Measurements from ENCODE around the gene RNF32. TPM values are rescaled to one million over a fixed set of nuclear protein-coding genes. Genes with fewer than 3 reads are reported as not detected.
"Not testable (repeated sequence)": the region's sequence is repeated elsewhere in the genome, so short reads cannot be mapped to it uniquely, and the experiment has no call there.

The RNF32 gene
- total RNA-seq, 1 experiment from 2014 or later = 3.8 TPM

DNA sequence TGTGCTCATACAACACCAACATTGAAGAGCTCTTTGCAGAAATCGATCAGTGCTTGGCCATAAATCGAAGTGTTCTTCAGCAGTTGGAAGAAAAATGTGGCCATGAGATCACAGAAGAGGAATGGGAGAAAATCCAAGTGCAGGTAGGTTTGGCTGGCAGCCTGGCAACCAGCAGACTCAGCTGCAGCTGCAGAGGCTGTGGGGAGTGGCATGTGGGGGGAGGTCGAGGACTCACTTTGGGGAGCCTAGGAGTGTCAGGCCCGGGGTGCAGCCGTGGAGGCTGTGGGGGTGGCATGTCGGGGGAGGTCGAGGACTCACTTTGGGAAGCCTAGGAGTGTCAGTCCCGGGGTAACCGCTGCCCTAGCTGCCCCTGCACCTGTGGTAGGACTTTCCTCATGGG lies 35.1 kb downstream of the RNF32 start:
- DNase-seq (ENCODE audit: low spot score) = no peak

DNA sequence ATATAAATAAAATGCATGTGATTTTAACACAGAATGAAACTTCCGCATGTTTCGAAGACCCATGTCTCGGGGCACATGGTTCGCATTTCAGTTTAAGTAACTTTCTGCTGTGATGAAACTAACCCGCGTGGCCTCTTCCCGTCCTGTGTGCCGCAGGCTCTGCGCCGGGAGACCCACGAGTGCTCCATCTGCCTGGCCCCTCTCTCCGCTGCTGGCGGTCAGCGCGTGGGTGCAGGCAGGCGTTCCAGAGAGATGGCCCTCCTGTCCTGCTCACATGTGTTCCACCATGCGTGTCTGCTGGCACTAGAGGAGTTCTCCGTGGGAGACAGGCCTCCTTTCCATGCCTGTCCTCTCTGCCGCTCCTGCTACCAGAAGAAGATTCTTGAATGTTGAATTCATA lies 35.7 kb downstream of the RNF32 start:
- no peak for DNase-seq (ENCODE audit: low spot score)

DNA sequence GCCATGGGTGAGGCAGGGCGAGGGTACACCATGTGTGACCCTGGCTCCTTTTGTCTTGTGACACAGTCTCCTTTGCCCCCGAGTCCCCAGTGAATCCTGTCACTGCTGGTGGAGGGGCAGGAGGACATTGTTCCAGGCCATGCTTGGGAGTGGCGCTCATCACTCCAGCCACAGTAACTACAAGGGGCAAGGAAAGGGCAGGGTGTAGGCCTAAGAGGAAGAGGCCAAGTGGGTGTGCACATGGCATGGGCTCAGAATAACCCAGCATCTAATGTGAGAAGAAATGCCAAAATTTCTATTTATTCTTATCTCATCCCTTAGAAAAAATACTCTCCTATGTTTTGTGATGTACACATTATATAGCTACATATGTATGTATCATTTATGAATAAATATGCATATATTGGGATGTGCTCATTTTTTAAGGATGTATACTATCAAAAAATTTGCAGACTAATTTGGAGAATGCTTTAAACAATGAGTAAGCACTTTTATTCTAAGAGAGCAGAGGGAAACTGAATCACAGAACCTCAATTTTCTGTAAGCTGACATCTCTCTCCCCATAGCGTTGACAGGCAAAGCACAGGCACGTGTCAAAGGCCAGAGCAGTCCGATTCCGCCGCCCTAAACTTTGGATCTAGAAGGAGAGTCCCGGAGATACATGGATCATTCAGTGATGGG lies 36.9 kb downstream of the RNF32 start:
- no peak for DNase-seq (ENCODE audit: low spot score)

DNA sequence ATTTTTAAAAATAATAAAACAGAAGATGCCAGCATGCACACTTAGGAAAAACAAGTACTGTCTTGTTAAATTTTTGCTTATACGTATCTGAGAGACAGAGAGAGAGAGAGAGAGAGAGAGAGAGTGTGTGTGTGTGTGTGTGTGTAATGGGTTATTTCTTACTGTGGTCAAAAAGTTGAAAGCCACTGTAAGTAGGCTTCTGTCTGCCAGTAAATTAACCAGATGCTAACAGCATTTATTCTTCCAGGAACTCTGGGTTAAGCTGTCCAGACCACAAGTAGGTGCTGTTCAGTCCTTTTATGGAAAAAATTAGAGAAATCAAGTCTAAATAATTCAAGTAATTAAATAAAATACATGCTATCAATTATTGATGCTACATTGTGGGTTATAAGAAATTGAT lies 39.7 kb downstream of the RNF32 start:
- DNase-seq (ENCODE audit: low spot score) = no peak

DNA sequence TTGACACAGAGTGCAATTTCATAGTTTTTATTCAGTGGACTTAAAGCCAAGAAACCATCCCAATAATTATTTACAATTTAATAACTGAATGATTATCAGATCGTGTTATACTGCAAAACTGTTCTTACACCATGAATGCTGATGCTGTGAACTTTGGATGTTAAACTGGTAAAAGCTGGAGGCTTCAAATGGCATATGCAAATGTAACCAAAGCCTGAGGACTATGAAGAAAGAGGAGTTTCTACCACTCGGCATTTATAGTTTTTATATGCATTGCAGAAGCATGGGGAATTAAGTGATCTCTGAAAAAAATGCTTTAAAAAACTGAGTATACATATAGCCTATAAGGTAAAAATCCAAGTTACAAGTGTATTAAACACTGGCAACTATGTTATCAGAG lies 42.4 kb downstream of the RNF32 start:
- DNase-seq (ENCODE audit: low spot score) = no peak

DNA sequence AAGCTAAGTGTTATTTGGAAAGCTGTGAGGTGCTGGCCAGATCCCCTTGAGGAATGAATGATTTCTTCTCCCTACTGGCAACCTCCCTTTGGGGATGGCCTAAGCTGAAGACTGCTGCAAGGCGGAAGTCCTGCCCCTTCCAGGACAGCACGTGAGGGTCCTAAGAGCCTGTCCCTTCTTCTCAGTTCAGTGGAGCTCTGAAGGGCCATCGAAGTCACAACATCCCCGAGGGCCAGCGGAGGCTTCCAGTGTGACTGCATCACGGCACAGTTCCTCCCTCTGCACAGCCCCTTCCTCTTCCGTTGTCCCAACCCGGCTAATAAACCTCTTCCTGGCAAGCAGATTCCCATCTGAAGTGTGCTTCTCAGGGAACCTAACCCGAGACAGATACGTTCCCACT lies 43.7 kb downstream of the RNF32 start:
- DNase-seq (ENCODE audit: low spot score) = no peak

DNA sequence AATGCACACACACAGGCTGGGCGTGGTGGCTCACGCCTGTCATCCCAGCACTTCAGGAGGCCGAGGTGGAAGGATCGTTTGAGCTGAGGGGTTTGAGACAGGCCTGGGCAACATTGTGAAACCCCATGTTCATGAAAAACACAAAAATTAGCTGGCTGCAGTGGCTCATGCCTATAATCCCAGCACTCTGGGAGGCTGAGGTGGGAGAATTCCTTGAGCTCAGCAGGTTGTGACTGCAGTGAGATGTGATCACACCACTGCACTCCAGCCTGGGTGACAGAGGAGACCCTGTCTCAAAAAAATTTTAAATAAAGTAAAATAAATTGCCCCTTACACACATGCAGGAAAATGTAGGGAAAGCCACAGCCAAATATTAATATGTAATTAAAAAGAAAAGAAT lies 44.1 kb downstream of the RNF32 start:
- DNase-seq (ENCODE audit: low spot score) = no peak

DNA sequence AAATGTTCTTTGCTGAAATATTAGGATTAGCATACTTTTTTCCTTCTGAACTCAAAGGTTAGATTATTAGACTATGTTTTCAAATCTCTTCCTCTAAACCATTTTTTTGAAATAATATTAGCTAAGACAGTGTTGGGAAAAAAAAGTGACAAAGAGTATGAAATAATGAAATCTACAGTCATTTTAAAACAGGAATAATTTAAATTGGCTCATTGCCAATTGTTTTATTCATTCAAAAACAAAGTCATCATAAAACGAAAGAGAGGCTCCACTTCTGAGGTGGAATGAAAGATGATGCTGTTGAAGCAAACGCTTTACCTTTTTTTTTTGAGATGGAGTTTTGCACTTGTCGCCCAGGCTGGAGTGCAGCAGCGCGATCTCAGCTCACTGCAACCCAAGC lies 51.2 kb downstream of the RNF32 start:
- no peak for DNase-seq (ENCODE audit: low spot score)

DNA sequence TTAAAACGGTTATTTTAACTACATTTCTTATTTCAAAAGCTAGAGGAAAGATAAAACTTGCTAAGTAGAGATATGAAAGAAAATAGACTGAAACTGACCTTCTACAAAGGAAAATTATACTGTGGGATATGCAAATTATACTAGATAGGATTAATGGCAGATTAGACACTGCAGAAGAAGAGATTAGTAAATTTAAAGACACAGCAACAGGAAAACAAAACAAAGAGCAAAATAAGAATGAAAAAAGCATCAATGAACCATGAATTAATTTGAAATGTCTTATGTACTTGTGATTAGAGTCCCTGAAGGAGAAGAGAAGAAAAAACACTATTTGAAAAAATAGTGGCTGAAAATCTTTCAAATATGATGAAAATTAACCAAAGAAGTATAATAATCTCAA lies 52.3 kb downstream of the RNF32 start:
- no peak for DNase-seq (ENCODE audit: low spot score)

DNA sequence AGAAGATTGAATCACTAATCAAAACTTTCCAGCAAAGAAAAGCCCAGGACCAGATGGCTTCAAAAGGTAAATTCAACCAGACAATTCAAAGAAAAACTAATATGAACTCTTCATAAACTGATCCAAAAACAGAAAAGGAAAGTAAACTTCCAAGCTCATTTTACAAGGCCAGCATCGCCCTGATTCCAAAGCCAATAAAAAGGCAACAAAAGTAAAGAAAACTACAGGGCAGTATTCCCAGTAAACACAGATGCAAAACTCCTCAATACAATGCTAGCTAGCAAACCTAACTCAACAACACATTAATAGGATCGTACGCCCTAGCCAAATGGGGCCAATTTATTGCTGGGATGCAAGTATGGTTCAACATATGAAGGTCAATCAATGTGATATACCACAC lies 53.1 kb downstream of the RNF32 start:
- DNase-seq (ENCODE audit: low spot score) = no peak

DNA sequence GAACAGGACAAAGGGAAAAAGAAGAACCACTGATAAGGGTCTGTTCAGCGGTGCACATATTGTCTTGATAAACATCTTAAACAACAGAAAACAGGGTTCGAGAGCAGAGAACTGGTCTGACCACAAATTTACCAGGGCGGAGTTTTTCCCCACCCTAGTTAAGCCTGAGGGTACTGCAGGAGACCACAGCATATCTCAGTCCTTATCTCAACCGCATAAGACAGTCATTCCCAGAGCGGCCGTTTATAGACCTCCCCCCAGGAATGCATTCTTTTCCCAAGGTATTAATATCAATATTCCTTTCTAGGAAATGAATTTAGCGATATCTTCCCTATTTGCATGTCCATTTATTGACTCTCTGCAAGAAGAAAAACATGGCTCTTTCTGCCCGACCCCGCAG lies 56.7 kb downstream of the RNF32 start:
- not testable (repeated sequence) for DNase-seq (ENCODE audit: low spot score)

DNA sequence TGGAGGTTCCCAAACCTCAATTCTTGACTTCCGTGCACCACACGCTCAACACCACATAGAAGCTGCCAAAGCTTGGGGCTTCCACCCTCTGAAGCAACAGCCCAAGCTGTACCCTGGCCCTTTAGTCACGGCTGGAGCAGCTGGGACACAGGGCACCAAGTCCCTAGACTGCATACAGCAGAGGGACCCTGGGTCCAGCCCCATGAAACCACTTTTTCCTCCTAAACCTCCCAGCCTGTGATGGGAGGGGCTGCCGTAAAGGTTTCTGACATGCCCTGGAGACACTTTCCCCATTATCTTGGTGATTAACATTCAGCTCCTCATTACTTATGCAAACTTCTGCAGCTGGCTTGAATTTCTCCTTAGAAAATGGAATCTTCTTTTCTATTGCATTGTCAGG lies 57.9 kb downstream of the RNF32 start:
- not testable (repeated sequence) for DNase-seq (ENCODE audit: low spot score)

DNA sequence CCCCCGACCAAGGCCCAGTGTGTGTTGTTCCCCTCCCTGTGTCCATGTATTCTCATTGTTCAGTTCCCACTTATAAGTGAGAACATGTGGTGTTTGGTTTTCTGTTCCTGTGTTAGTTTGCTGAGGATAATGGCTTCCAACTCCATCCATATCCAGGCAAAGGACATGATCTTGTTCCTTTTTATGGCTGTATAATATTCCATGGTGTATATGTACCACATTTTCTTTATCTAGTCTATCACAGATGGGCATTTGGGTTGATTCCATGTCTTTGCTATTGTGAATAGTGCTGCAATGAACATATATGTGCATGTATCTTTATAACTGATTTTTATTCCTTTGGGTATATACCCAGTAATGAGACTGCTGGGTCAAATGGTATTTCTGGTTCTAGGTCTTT lies 61.2 kb downstream of the RNF32 start:
- not testable (repeated sequence) for DNase-seq (ENCODE audit: low spot score)

DNA sequence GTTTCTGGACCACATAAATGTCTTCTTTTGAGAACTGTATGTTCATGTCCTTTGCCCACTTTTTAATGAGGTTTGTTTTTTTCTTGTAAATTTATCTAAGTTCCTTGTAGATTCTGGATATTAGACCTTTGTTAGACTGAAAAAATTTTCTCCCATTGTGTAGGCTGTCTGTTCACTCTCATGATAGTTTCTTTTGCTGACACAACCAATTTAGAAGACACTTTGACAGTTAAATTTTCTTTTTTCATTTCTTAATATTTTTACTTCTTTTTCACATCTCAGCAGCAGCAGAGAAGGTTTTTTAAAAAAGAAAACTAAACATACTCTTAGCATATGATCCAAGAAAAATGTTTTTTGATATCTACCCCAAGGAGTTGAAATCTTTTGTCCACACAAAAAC lies 61.8 kb downstream of the RNF32 start:
- DNase-seq (ENCODE audit: low spot score) = no peak

DNA sequence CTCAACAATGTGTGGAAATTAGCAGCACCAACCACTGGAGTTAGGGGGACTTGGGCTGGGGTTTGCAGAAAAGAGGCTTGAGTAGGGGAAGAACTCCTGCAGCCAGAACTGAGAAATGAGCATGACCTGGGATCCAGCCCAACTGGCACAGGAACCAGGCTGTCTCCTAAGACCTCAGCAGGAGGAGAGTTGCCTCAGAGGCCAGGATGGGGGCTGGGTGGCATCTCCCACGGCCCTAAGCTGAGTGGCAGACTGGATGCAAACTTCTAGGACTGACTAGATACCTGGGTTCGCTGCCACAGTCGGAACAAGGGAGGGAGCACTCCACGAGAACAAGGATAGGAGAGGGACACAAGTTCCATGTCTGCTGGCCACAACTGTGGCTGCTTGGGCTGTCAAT lies 62.6 kb downstream of the RNF32 start:
- DNase-seq (ENCODE audit: low spot score) = no peak

DNA sequence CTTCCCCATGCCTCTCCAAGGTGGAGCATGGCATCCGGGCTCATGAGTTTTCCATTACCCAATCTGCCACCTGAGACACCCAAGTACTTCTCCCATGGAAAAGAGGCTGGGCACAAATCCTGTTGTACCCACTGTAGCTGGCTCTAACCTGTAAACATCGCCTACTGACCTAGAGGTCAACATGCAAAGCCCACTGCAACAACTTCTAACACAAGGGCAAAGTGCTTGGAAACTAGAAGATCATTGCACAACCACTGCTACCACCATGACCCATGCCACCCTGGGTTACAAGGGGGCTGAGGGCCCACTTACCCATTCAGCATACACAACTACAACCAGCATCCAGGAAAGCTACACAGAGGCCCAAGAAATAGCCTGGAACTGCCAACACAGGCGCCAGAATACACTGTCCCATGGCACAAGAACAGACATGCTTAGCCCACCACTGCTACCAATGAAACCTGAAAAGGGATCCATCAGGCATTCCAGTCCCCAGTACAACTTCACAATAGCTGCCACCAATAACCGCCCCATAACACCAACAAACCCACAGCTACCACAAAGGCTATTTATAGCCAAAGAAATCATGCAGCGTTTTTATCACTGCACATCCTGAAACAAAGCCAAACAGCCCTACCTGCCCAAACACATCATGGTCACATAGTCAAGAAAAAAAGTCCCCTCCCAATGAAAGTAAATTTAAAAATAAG lies 63.4 kb downstream of the RNF32 start:
- DNase-seq (ENCODE audit: low spot score) = no peak

DNA sequence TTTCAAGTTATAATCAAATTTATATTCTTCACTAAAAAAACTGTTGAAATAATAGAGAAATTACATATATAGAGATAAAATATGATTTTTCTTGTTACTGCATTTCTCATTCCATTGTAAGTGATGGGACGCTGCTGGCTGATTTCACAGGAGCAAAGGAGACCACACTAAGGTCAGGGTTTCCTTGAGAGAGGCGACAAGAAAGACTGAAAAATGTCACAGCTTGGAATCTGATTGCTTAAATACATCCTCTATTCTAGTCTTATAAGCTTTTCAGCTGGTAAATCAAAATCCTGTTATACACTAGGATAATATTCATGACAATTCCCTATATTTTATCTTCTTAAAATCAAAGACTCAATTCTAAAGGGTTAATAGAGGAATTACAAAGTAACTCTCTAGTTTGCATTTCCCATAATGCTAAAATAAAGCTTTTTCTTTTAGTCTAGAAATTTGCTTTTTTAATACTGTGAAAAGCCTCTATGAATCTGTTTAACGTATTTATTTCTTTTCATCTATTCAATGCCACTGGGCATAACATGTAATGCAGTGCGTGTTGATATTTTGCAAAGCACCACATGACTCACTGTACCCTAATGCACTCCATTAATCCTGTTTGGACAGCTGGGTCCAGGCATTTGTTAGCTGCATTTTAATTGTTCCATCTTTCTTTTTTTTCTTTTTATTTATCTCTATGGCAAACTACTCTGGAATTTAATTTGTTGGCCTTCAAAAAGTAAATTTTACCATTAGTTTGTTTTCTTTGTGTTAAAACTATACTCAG lies 81.7 kb downstream of the RNF32 start:
- no peak for DNase-seq (ENCODE audit: low spot score)

DNA sequence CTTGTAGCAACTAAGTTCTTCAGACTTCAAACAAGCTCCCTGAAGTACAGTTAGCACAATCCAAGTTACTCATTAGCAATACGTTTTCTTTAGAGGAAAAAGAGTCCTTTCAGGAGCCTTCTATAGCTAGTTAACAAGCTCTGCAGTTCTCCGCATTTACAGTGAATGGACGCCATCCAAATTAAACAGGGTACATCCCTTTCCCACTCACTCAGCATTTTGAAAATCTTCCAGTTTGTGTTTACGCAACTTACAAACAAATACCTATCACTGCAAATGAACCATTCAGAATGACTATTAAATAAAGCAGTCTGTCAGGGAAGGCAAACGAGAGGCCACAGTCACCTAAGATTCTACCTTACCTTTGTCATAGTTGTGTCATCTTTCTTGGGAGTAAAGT lies 84.5 kb downstream of the RNF32 start:
- DNase-seq (ENCODE audit: low spot score) = no peak

DNA sequence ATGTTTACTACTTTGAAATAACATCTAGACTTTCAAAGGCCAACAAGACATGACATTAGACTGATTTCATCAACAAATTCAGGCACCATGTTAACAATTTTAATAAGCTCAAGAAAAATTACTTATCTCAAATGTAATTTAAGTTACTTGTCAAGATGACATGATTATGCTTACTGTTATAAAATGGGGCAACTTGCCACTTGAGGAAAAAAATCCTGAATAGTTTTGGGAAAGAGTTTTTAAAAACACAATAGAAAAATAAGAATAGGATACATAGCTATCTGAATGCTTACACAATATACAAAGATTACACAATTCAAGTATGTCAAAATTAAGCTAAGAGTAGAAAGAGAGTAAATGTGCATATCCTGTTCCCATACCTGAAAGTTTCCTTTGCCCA lies 85.4 kb downstream of the RNF32 start:
- DNase-seq (ENCODE audit: low spot score) = no peak
